LNCAP (cell line): ENCODE results near the gene ARSG.

Experiments
- TF ChIP-seq, protein P1 (sequence below): fragments of 450-650 bp; IDR thresholded peaks from 2 replicates; pipeline ENCODE4 v1.5.1; 2017; ENCODE audit warnings: mild to moderate bottlenecking

ARSG gene

GRCh38 chr17:68314916-68315535 is 23.7 kb downstream of the ARSG start:
- TF ChIP-seq, protein P1, sequence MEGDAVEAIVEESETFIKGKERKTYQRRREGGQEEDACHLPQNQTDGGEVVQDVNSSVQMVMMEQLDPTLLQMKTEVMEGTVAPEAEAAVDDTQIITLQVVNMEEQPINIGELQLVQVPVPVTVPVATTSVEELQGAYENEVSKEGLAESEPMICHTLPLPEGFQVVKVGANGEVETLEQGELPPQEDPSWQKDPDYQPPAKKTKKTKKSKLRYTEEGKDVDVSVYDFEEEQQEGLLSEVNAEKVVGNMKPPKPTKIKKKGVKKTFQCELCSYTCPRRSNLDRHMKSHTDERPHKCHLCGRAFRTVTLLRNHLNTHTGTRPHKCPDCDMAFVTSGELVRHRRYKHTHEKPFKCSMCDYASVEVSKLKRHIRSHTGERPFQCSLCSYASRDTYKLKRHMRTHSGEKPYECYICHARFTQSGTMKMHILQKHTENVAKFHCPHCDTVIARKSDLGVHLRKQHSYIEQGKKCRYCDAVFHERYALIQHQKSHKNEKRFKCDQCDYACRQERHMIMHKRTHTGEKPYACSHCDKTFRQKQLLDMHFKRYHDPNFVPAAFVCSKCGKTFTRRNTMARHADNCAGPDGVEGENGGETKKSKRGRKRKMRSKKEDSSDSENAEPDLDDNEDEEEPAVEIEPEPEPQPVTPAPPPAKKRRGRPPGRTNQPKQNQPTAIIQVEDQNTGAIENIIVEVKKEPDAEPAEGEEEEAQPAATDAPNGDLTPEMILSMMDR: no peak

DNA sequence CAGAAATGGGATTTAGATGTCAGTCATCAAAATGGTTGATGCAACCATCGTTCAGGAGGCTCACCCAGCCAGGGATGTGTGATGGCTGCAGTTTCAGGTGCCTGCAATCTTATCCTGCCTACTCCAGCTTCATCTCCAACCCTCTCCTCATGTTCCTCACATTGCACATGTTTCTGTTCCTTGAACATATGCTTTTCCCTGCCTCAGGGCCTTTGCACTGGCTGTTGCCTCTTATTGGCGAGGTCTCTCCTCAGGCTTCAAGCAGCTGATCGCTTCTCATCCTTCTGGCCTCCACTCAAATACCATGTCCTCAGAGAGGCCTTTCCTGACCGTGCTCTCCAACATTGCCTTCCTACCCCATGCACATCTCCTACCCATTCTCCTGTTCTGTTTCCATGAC is 24.6 kb downstream of the ARSG start:
- TF ChIP-seq, protein P1: no peak

GRCh38 chr17:68317458-68317857 is 26.2 kb downstream of the ARSG start:
- TF ChIP-seq, protein P1: no peak

DNA sequence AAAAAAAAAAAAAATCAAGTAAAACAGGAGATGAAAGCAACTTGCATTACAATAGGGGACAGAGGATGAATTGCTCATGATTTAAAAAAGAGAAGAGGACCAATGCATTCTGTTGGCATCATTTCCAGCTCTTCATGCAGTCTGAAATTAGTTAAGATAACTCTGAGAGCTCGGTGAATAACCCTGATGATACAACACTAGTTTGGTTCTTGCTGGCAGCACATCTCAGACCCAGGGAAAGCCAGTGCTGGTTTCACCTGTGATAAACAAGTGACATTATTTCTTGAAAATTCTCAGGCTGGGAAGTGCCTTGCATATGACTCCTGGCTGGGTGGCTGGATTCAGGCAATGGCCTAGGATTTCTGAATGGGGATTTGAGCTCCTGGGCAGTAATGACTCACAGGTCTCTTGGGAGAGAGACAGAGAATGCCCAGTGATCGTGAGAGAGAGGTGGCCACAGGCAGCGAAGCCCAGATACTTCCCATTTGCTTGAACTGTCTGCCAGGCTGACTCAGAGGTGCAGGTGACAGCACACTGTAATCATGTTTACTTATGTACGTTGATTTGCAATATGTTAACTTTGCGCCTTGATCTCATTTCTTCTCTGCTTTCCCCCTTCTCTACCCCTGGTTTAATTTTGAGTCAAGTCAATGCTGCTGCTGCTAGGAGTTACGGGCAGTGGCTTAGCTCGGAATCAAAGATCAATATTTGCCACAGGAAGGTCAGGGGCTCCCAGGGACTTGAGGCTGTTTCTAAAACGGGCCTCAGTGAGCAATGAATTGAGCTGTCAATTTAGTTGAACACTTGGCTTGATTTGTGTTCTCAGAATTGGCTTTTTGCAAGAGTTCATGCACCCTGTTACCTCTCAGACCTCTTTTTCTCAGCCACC is 27.1 kb downstream of the ARSG start:
- TF ChIP-seq, protein P1: no peak

- TF ChIP-seq, protein P1: no peak
Observed at GRCh38 chr17:68319410-68320162, 28.3 kb downstream of the ARSG start.

GRCh38 chr17:68320311-68320865 is 29.1 kb downstream of the ARSG start:
- TF ChIP-seq, protein P1: no peak

GRCh38 chr17:68320943-68321555 is 29.8 kb downstream of the ARSG start:
- TF ChIP-seq, protein P1: no peak
